GM18873 (cell line): ENCODE data around the gene KCNJ18.
"Not testable (repeated sequence)": the region's sequence is repeated elsewhere in the genome, so short reads cannot be mapped to it uniquely, and the experiment has no call there.

ENCODE experiments used
- ATAC-seq: cut with Tn5 transposase; IDR thresholded peaks from one replicate; pipeline ENCODE4 v1.9.1; 2021; ENCODE audit warnings: mild to moderate bottlenecking, moderate library complexity, moderate number of reproducible peaks; ENCODE audit not compliant: unreplicated experiment, low FRiP score

KCNJ18 gene

DNA sequence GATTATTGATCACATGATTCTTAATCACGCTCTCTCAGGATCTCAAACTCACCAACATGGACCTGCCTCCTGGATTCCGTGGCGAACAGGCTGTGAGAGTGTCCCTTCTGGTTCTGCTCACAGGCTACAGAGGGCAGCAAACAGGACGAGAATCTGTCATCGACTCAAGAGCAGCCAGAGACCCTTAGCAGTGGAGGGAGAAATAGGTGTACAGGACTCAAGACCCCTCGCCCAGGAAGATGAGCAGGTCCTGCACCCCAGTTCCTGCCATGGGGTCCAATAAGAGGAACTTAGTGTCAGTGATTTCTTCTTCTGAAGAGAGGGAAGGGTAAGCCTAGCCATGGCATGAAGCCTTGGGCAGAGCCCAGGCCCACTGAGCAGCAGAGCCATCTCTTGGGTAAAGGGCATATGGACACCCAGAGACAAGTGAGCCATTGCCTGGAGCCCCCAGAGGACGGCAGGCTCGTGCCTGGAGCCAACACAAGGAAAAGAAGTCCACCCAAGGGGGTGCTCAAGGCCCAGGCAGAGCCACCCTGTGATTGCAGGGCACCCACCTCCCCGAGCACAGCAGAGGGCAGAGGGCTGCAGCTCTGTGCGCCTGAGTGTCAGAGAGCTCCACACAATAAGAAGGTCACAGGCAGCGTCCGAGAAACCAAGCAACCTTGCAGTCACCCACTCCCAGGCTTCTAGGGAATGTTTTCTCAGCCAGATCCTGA, 27.3 kb downstream of the KCNJ18 start:
- ATAC-seq, result not testable (repeated sequence)

DNA sequence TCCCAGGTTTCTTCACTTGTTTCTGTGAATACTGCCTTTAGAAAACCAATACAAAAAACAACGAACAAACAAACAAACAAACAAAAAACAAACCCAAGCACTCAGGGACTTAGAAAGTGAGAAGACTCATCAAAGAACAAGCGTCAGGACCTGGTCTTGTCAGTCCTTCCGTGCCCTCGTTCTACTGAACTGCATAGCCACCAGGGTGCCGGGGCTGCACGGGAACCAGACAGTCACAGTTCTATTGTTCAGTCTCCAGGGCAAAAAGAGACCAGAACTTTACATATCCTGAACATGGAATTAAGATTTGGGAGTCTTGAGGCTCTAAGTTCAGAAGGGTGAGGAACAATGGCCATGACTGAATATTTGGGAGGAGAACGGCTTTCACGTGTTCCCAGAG, 28.2 kb downstream of the KCNJ18 start:
- not testable (repeated sequence) for ATAC-seq

DNA sequence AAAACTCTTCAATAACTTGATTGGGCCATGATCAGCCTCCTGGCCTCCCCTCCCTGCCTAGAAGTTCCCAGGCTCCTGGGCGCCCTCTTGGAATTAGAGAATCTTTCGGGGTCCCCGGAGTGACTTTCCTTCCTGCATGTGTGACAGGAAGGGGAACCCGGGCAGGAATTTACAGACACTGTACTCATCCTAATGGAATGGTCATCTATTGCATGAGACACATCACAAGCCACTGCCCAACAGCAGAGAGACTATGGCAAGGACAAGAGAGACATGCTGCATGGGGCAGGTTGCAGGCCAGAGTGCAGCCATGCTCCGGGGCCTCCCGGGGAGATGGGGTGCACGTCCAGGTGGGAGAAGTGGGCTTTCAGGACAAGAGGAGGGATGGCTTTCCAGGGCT, 29.9 kb downstream of the KCNJ18 start:
- ATAC-seq, result not testable (repeated sequence)

GRCh38 chr17:21724216-21725006, 32.1 kb downstream of the KCNJ18 start:
- ATAC-seq, result not testable (repeated sequence)

GRCh38 chr17:21731076-21731475, 38.8 kb downstream of the KCNJ18 start:
- not testable (repeated sequence) for ATAC-seq

DNA sequence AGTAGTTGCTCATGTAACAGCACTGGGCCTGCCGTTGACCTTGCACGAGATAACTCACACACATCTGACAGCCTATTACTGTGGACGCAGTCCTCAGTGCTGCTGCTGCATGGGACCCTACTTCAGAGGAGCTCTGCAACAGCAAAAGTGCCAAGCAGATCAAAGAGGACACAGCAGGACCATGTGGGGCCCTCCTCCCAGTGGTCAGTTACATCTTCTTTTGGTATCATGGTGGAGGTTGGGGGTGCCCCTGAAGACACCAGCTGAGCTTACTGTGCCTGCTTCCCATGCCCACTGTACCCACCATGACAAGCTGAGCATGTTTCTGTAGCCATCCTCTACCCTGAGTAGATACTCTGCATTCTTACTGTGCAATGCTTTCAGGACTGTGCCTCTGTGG, 41.6 kb downstream of the KCNJ18 start:
- ATAC-seq, result not testable (repeated sequence)

DNA sequence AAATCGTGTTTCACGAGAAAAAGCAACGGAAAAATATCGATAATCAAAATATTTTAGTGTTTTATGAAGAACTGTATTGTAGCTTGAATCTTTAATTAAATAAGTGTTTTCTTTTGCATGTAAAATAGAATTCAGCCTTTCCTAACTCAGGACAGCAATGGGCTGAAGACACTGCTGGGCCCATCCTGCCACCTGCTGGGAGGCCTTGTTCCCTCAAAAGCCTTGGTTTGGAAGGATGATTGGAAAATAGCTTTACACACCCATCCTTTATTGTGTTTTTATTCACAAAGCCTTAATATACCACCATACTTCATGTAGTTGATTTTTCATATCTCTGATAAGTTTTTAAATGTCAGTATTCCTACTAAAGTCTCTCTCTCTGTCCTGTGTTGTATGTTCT, 43.5 kb downstream of the KCNJ18 start:
- ATAC-seq, result not testable (repeated sequence)

DNA sequence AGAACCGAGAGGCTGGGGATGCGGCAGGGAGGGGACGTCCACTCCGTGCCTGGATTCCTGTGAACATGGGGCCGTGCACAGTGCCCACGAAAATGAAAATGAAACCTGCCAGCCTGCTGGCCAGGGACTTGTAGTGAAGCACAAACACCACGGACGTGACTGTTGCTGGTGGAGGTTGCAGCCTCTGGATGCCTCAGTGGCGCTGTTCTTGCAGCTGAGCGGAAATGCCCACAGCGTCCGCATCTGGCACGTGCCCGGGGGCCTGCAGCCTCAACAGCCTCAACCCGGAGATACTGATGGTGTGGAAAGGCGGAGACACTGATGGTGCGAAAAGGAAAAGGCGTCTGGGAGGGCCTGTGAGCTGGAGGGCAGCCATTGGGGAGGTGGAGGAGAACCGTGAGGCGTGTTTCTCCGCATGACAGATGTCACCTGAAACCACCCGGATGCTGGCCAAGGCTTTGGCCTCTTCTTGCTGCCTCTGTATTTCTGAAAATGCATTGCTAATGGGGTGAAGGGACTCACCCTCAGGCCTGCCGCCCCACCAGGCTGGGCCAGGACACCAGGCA, 44.8 kb downstream of the KCNJ18 start:
- not testable (repeated sequence) for ATAC-seq

GRCh38 chr17:21738241-21738640, 45.9 kb downstream of the KCNJ18 start:
- not testable (repeated sequence) for ATAC-seq

DNA sequence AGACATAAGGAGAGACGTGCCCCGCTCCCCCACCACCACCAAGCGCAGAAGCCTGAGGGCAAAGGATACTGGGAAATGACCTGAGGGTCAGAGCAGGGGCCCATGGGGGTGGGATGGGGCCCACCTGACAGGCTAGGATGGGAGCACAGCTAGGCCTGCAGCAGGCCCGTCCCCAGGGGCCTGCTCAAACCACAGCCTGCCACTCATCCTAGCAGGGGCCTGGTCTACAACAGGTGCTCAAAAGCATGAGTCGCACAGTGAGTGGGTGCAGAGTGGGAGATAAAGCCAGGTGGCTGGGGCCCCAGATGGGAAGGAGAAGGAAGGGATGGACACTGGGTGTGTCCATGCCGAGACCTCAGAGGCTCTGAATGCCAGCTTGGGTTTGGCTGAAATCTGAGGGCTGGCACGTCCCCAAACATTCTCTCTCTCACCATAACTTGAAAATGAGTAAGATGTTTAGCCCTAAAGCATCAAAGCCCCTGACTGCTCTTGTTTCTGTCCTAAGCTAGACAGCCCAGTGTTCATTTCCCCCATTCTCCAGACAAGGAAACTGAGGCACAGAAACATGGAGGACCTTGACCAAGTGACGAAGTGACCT, 46.7 kb downstream of the KCNJ18 start:
- ATAC-seq, result not testable (repeated sequence)

DNA sequence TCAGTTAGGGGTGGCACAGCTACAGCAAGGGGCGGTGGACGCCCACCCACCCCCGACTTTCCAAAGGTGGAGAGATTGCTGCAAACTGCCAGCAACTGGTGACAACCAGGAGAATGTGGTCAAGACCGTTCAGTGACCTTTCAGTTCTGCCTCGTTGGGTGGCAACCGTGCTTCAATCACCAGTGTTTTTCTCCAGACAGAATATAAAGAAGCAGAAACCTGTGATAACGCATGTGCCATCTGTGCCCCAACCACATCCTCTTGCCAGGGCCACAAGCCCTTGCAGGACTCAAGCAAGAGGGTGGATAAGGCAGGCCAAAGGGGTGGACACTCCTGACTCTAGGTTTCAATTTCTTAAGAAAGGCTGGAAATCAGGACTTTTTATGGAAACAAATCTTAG, 47.2 kb downstream of the KCNJ18 start:
- ATAC-seq, result not testable (repeated sequence)

DNA sequence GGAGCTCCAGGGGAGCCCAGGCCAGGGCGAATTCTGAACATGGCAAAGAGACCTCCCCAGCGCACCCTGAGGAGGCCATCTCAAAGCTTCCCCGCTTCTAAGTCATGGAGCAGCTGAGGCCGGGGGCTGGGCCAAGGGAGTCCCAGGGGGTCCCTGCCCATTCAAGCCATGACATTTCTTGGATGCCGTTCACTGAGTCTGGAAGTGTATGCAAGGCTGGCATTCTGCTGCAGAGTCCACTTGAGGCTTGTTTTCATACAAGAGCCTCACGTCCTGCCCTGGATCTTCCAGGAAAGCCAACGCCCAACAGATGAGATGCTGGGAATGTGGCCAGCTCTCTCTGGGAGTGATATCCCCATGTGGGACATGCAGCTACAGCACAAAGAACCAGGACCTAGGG, 48.5 kb downstream of the KCNJ18 start:
- not testable (repeated sequence) for ATAC-seq

DNA sequence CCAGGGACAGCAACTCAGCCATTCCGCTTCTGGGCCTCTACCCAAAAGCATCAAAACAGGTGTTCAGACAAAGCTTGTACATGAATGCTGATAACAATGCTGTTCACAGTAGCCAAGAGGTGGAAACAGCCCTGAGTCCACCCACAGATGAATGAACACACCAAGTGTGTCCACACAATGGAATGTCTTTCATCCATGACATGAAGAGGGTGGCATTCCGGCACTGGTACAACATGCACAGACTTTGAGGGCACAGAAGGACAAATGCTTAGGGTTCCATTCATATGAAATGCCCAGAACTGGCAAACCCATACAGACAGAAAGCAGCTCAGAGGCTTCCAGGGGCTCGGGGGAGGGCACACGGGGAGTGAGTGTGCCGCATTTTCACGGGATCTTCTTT, 49.2 kb downstream of the KCNJ18 start:
- not testable (repeated sequence) for ATAC-seq

GRCh38 chr17:21742326-21742725, 50.0 kb downstream of the KCNJ18 start:
- no peak for ATAC-seq

DNA sequence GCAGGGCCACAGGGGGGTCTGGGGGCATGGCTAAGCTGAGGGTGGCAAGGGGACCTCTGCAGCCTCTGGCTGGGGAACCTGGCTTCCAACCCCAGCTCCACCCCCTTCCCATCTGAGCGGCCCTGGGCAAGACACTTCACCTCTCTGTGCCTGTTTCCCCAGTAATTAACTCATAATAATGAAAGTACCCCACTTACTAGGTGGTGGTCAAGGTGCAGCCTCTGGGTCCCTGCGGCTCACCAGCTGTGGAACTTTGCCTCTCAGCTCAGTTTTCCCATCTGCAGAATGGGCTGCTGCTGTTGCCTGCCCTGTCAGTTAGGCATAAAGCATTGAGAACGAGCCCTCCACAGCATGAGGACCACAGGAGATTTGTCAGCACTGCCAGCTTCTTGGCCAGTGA, 51.8 kb downstream of the KCNJ18 start:
- not testable (repeated sequence) for ATAC-seq

GRCh38 chr17:21744621-21745020, 52.3 kb downstream of the KCNJ18 start:
- not testable (repeated sequence) for ATAC-seq

DNA sequence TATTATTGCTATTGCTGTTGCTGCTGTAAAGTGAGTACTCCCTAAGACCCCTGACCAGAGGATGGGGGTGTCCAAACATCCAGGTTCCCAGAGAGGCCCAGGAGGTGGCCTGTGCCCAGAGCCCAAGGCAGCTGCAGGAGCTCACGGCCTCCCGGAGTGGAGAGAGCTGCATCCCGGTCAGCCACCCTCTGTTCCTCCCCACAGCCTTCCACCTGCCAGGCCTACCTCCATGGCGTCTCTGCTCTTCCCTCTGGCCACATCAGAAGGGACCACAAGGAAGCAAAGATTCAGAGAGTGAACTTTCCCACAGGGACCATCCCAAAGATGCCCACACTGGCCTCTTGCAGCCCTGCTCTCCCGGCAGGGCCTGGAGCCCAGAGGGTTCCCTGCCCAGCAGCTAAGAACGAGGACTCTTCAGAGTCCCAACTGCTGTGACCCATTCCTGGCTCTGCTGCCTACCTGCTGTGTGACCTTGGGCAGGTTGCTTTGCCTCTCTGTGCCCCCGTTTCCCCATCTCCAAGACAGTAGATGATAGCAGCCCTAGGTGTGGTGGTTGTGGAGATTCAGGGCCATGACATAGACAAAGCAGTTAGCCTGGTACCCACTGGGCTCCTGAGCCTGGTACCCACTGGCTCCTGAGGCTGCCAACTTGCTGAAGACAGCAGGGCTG, 53.2 kb downstream of the KCNJ18 start:
- not testable (repeated sequence) for ATAC-seq

- ATAC-seq, result not testable (repeated sequence)
Observed at GRCh38 chr17:21746415-21746814, 54.1 kb downstream of the KCNJ18 start.

DNA sequence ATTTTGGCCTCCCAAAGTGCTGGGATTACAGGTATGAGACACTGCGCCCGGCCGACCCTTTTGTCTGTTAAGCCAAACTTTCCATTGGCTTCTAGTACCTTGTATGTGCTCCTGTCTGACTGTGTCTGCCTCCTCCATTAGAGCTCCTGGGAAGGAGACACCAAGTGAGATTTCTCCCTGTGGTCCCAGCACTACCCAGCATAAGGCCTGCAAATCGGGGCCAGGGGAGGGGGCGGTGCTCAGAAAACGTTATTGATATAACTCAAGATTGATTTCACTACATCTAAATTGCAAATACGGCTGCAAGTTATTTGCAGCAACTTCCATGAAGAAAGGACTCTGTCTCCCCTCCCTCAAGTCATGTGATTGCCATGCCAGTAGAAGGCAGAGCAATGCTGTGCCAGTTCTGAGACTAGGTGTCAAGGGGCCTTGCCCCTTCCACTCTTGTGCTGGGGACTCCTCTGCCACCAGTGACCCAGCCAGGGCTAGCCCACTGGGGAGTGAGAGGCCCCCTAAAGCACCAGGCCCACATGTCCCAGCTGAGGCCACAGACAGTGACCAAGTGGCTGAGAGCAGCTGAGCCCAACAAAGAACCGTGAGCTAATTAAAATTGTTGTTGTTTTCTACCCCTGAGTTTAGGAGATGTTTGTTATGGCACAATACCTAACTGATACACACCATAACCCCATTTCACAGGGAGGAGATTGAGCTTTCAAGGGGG, 55.0 kb downstream of the KCNJ18 start:
- ATAC-seq, result not testable (repeated sequence)

- not testable (repeated sequence) for ATAC-seq
Observed at GRCh38 chr17:21748686-21749085, 56.4 kb downstream of the KCNJ18 start.
